ENCODE results near the gene ADGRA1.
"Not testable (repeated sequence)": the region's sequence is repeated elsewhere in the genome, so short reads cannot be mapped to it uniquely, and the experiment has no call there.

ADGRA1 gene

GRCh38 chr10:133130602-133131001 lies 42.9 kb downstream of the ADGRA1 start:
- no peak for DNase-seq

- DNase-seq = no peak
Observed at GRCh38 chr10:133131053-133131452, 43.3 kb downstream of the ADGRA1 start.

- no peak for DNase-seq
Observed at GRCh38 chr10:133131734-133132472, 44.2 kb downstream of the ADGRA1 start.

- DNase-seq = no peak
Observed at GRCh38 chr10:133132473-133133291, 45.0 kb downstream of the ADGRA1 start.

GRCh38 chr10:133133471-133134231 lies 45.9 kb downstream of the ADGRA1 start:
- no peak for DNase-seq

- no peak for DNase-seq
Observed at GRCh38 chr10:133134411-133135115, 46.8 kb downstream of the ADGRA1 start.

- no peak for DNase-seq
Observed at GRCh38 chr10:133135116-133135465, 47.4 kb downstream of the ADGRA1 start.

GRCh38 chr10:133137486-133138145 lies 49.9 kb downstream of the ADGRA1 start:
- DNase-seq = not testable (repeated sequence)

- no peak for DNase-seq
Observed at GRCh38 chr10:133139551-133140065, 51.9 kb downstream of the ADGRA1 start.

GRCh38 chr10:133140417-133141143 lies 52.9 kb downstream of the ADGRA1 start:
- DNase-seq = no peak

- no peak for DNase-seq
Observed at GRCh38 chr10:133141144-133141957, 53.6 kb downstream of the ADGRA1 start.

- no peak for DNase-seq
Observed at GRCh38 chr10:133141958-133142340, 54.2 kb downstream of the ADGRA1 start.

- no peak for DNase-seq
Observed at GRCh38 chr10:133142523-133143199, 54.9 kb downstream of the ADGRA1 start.

GRCh38 chr10:133143200-133143533 lies 55.4 kb downstream of the ADGRA1 start:
- no peak for DNase-seq

GRCh38 chr10:133143546-133143945 lies 55.8 kb downstream of the ADGRA1 start:
- DNase-seq = no peak

- no peak for DNase-seq
Observed at GRCh38 chr10:133144771-133145170, 57.0 kb downstream of the ADGRA1 start.

GRCh38 chr10:133150226-133150625 lies 62.5 kb downstream of the ADGRA1 start:
- DNase-seq = no peak

- no peak for DNase-seq
Observed at GRCh38 chr10:133150656-133151055, 62.9 kb downstream of the ADGRA1 start.

GRCh38 chr10:133151071-133151470 lies 63.3 kb downstream of the ADGRA1 start:
- DNase-seq = not testable (repeated sequence)

GRCh38 chr10:133151543-133151972 lies 63.8 kb downstream of the ADGRA1 start:
- DNase-seq = no peak

Measured in NCI-H2227 treated with DMSO at 0.1 percent for 48 hours (cell line).